ENCODE results near the gene NETO2.

NETO2 gene

GRCh38 chr16:47046726-47047523, 96.8 kb downstream of the NETO2 start:
- ATAC-seq, result no peak; the same call in 2 of the 3 replicates
- TF ChIP-seq PATZ1 (CRISPR knock-in tag; IDR thresholded peaks at IDR 0.05; ENCODE audit: borderline replicate concordance) (no peak), TCF4 (CRISPR knock-in tag; IDR thresholded peaks at IDR 0.05; ENCODE audit: borderline replicate concordance) (no peak), ARNTL (CRISPR knock-in tag; IDR thresholded peaks at IDR 0.05; ENCODE audit: borderline replicate concordance, low read depth) (no peak), ZFP30 (CRISPR knock-in tag; IDR thresholded peaks at IDR 0.05) (no peak), RARB (CRISPR knock-in tag; IDR thresholded peaks at IDR 0.05) (no peak), CSDC2 (CRISPR knock-in tag; IDR thresholded peaks at IDR 0.05) (no peak), ZC3H10 (CRISPR knock-in tag; IDR thresholded peaks at IDR 0.05) (no peak), TOX (CRISPR knock-in tag; IDR thresholded peaks at IDR 0.05; ENCODE audit: borderline replicate concordance) (no peak), ISL1 (CRISPR knock-in tag; IDR thresholded peaks at IDR 0.05) (no peak), ESRRG (CRISPR knock-in tag; IDR thresholded peaks at IDR 0.05) (no peak)

- no peak for ATAC-seq
- no peak for TF ChIP-seq ESRRG (CRISPR knock-in tag; IDR thresholded peaks at IDR 0.05)
Measured at GRCh38 chr16:47045459-47045858, 98.3 kb downstream of the NETO2 start.

GRCh38 chr16:47045023-47045422, 98.7 kb downstream of the NETO2 start:
- no peak for TF ChIP-seq POU6F1 (CRISPR knock-in tag; IDR thresholded peaks at IDR 0.05; ENCODE audit: borderline replicate concordance, low read depth)
- TF ChIP-seq ZFP30 (CRISPR knock-in tag; IDR thresholded peaks at IDR 0.05), result no peak
- TF ChIP-seq ISL1 (CRISPR knock-in tag; IDR thresholded peaks at IDR 0.05), result no peak
- TF ChIP-seq CSRNP3 (CRISPR knock-in tag; IDR thresholded peaks at IDR 0.05), result no peak
- no peak for TF ChIP-seq PPARA (CRISPR knock-in tag; IDR thresholded peaks at IDR 0.05; ENCODE audit: borderline replicate concordance)
- TF ChIP-seq ZFP3 (CRISPR knock-in tag; IDR thresholded peaks at IDR 0.05), result no peak
- no peak for TF ChIP-seq TSHZ2 (CRISPR knock-in tag; IDR thresholded peaks at IDR 0.05)
- TF ChIP-seq CSDC2 (CRISPR knock-in tag; IDR thresholded peaks at IDR 0.05), result no peak
- no peak for TF ChIP-seq ARNTL (CRISPR knock-in tag; IDR thresholded peaks at IDR 0.05; ENCODE audit: borderline replicate concordance, low read depth)
- no peak for TF ChIP-seq ESRRG (CRISPR knock-in tag; IDR thresholded peaks at IDR 0.05)
- TF ChIP-seq BACH2 (CRISPR knock-in tag; IDR thresholded peaks at IDR 0.05; ENCODE audit: borderline replicate concordance), result no peak
- no peak for TF ChIP-seq ZNF565 (CRISPR knock-in tag; conservative IDR thresholded peaks at IDR 0.05; ENCODE audit: low read depth)
- TF ChIP-seq ZNF8 (CRISPR knock-in tag; IDR thresholded peaks at IDR 0.05), result no peak
- no peak for TF ChIP-seq RARB (CRISPR knock-in tag; IDR thresholded peaks at IDR 0.05)
- TF ChIP-seq SNAI2 (CRISPR knock-in tag; IDR thresholded peaks at IDR 0.05), result no peak
- TF ChIP-seq TCF4 (CRISPR knock-in tag; IDR thresholded peaks at IDR 0.05; ENCODE audit: borderline replicate concordance), result no peak
- no peak for TF ChIP-seq PATZ1 (CRISPR knock-in tag; IDR thresholded peaks at IDR 0.05; ENCODE audit: borderline replicate concordance)
- TF ChIP-seq OSR1 (CRISPR knock-in tag; IDR thresholded peaks at IDR 0.05), result no peak
- no peak for ATAC-seq
